ENCODE results near the gene ARTN. TPM values are rescaled to one million over a fixed set of nuclear protein-coding genes. Genes with fewer than 3 reads are reported as not detected.

ARTN gene
- polyA plus RNA-seq, 3 donors = 0.15 TPM; not detected in 2

GRCh38 chr1:43951021-43951985, 17.7 kb downstream of the ARTN start:
- Histone ChIP-seq H3K27me3 (ENCODE audit: control insufficient read depth in 2 of 2, insufficient read depth in 2 of 2, low read length in 2 of 2) (no peaks in the 10 kb centered on the region), H3K27ac (ENCODE audit: low read depth in 1 of 2, low read length in 2 of 2) (no peak overlapping the region), H3K79me2 (ENCODE audit: insufficient read depth, low read length) (peaks cover 23% of the 10 kb centered on the region), H4K20me1 (ENCODE audit: insufficient read depth, low read length) (peaks cover 4% of the 10 kb centered on the region), H3K9me3 (replicated peaks in 1 of 2; ENCODE audit: control insufficient read depth in 1 of 2, insufficient read depth in 1 of 2, low read length in 2 of 2) (no peaks in the 10 kb centered on the region), H3K36me3 (replicated peaks in 1 of 2; ENCODE audit: control insufficient read depth in 1 of 2, insufficient read depth in 2 of 2, low read length in 2 of 2) (peaks cover 14 to 39% of the 10 kb centered on the region in 2 donors), H3K4me1 (ENCODE audit: control insufficient read depth in 1 of 2, insufficient read depth in 2 of 2, low read length in 2 of 2) (peaks cover 12 to 16% of the 10 kb centered on the region in 2 donors), H3K4me3 (replicated peaks in 1 of 3; ENCODE audit: low read depth in 2 of 3, low read length in 3 of 3) (no peak overlapping the region), H2AFZ (ENCODE audit: insufficient read depth, low read depth, low read length, poor library complexity, severe bottlenecking) (no peak overlapping the region), H3K9ac (ENCODE audit: insufficient read depth, low read length, poor library complexity, severe bottlenecking) (no peak overlapping the region), H3K4me2 (replicated peaks; ENCODE audit: extremely low read depth, low read length, poor library complexity, severe bottlenecking) (no peak overlapping the region)
- intact Hi-C loops (cut with micrococcal nuclease) = no loop called here
- no peak for TF ChIP-seq CTCF (IDR thresholded peaks at IDR 0.05)
- WGBS (ENCODE audit: insufficient coverage) = 96% methylated on average over 3 of the region's 4 CpGs
- Mint-ChIP-seq H3K4me1 (peaks cover 26% of the 10 kb centered on the region), H3K27me3 (ENCODE audit: low read depth in 3 of 3) (no peaks in the 10 kb centered on the region), H3K4me3 (no peak overlapping the region), H3K27ac (peak overlapping the region in 2 of 7 donors; percentile 11 to 59), H3K9me3 (no peaks in the 10 kb centered on the region), H3K36me3 (peaks cover 14 to 33% of the 10 kb centered on the region in 2 donors)
- no peak for DNase-seq

GRCh38 chr1:43952731-43953346, 19.2 kb downstream of the ARTN start:
- TF ChIP-seq CTCF (IDR thresholded peaks at IDR 0.05) = no peak
- Mint-ChIP-seq H3K9me3 (no peaks in the 10 kb centered on the region), H3K4me3 (no peak overlapping the region), H3K4me1 (peaks cover 17% of the 10 kb centered on the region), H3K27me3 (ENCODE audit: low read depth in 3 of 3) (no peaks in the 10 kb centered on the region), H3K27ac (no peak overlapping the region), H3K36me3 (peaks cover 28 to 46% of the 10 kb centered on the region in 2 donors)
- no peak overlapping the region for H3K27ac ChIP-seq (ENCODE audit: low read depth in 1 of 2, low read length in 2 of 2)
- H3K4me3 ChIP-seq (replicated peaks in 1 of 3; ENCODE audit: low read depth in 2 of 3, low read length in 3 of 3) = no peak overlapping the region
- H3K4me1 ChIP-seq (ENCODE audit: control insufficient read depth in 1 of 2, insufficient read depth in 2 of 2, low read length in 2 of 2) = peaks cover 4 to 5% of the 10 kb centered on the region in 2 donors
- no peaks in the 10 kb centered on the region for H3K27me3 ChIP-seq (ENCODE audit: control insufficient read depth in 2 of 2, insufficient read depth in 2 of 2, low read length in 2 of 2)
- no peak overlapping the region for H3K4me2 ChIP-seq (replicated peaks; ENCODE audit: extremely low read depth, low read length, poor library complexity, severe bottlenecking)
- peaks cover 28 to 54% of the 10 kb centered on the region in 2 donors for H3K36me3 ChIP-seq (replicated peaks in 1 of 2; ENCODE audit: control insufficient read depth in 1 of 2, insufficient read depth in 2 of 2, low read length in 2 of 2)
- H3K79me2 ChIP-seq (ENCODE audit: insufficient read depth, low read length) = peaks cover 13% of the 10 kb centered on the region
- intact Hi-C loops (cut with micrococcal nuclease) = no loop called here
- no peak overlapping the region for H3K9ac ChIP-seq (ENCODE audit: insufficient read depth, low read length, poor library complexity, severe bottlenecking)
- peaks cover 4% of the 10 kb centered on the region for H4K20me1 ChIP-seq (ENCODE audit: insufficient read depth, low read length)
- DNase-seq = no peak
- 97% methylated on average over 4 of the region's 8 CpGs for WGBS (ENCODE audit: insufficient coverage)
- H2AFZ ChIP-seq (ENCODE audit: insufficient read depth, low read depth, low read length, poor library complexity, severe bottlenecking) = no peak overlapping the region
- no peaks in the 10 kb centered on the region for H3K9me3 ChIP-seq (replicated peaks in 1 of 2; ENCODE audit: control insufficient read depth in 1 of 2, insufficient read depth in 1 of 2, low read length in 2 of 2)

Data from CD14-positive monocyte (primary cell).